GM20000 (cell line): Measurements from ENCODE around the gene STMND1.
"Not testable (repeated sequence)": the region's sequence is repeated elsewhere in the genome, so short reads cannot be mapped to it uniquely, and the experiment has no call there.

Experiments used
- DNase-seq: peaks from one replicate; pipeline ENCODE4 v3.0.0; 2012; ENCODE audit warnings: low spot score
- CTCF ChIP-seq: IDR thresholded peaks from 2 replicates; pipeline ENCODE4 v1.5.1; 2012; ENCODE audit warnings: mild to moderate bottlenecking, control low read depth; ENCODE audit errors: extremely low read depth, missing control alignments

Gene STMND1

GRCh38 chr6:17062871-17063440 is 38.9 kb upstream of the STMND1 start:
- no peak for DNase-seq
- no peak for TF ChIP-seq CTCF

- no peak for DNase-seq
- no peak for TF ChIP-seq CTCF
Measured at GRCh38 chr6:17064975-17065374, 36.9 kb upstream of the STMND1 start.

GRCh38 chr6:17066610-17067009 is 35.2 kb upstream of the STMND1 start:
- TF ChIP-seq CTCF: no peak
- DNase-seq: no peak

GRCh38 chr6:17068972-17069371 is 32.9 kb upstream of the STMND1 start:
- DNase-seq: not testable (repeated sequence)

GRCh38 chr6:17070400-17070799 is 31.4 kb upstream of the STMND1 start:
- not testable (repeated sequence) for DNase-seq

GRCh38 chr6:17073596-17073995 is 28.3 kb upstream of the STMND1 start:
- DNase-seq: not testable (repeated sequence)

GRCh38 chr6:17081273-17081672 is 20.6 kb upstream of the STMND1 start:
- no peak for DNase-seq
- no peak for TF ChIP-seq CTCF

GRCh38 chr6:17081860-17082508 is 19.9 kb upstream of the STMND1 start:
- TF ChIP-seq CTCF: no peak

GRCh38 chr6:17083397-17083796 is 18.5 kb upstream of the STMND1 start:
- DNase-seq: no peak
- no peak for TF ChIP-seq CTCF

More at GRCh38 chr6:17081860-17082508, 19.9 kb upstream of the STMND1 start:
- no peak for DNase-seq
